ENCODE data around the gene TXNRD2.
A peak's percentile ranks its signal among the peaks of the same experiment; 100 is the strongest.
"Not testable (repeated sequence)": the region's sequence is repeated elsewhere in the genome, so short reads cannot be mapped to it uniquely, and the experiment has no call there.

TXNRD2 gene

DNA sequence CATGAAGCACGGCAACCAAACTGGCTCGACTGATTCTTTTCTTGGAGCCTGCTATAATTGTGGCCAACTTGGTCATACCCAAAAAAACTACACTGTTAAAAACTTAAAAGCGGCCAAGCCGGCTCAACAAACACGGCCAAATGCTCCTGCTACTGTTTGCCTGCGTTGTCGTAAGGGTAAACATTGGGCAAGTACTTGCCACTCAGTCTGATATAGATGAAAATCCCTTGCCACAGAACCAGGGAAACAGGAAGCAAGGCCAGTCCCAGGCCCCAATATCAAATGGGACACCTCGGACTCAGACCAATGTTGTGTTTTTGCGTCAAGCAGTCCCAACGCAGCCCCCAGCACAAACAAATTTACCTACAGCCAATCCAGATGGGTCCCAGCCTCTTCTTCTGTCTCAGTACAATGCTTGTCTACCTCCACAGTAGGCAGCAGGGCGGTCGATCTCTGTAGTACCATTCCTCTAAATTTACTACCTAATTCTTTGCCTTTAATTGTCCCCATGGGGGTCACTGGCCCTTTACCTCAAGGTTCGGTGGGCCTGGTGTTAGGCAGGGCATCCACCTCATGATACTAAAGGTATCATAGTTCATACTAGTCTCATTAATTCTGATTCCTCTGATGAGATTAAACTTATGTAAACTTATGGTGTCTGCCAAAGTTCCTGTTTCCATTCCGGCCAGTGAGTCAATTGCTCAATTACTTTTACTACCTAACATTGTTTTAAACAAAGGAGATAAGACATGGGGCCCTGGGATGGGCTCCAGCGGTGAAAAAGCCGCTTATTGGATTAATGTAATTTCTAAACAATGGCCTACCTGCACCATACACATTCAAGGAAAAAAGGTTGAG lies 3.8 kb downstream of the TXNRD2 start:
- TF ChIP-seq CTCF (IDR thresholded peaks at IDR 0.05; ENCODE audit: borderline replicate concordance, control extremely low read depth, extremely low read depth, insufficient read depth, missing control alignments) = no peak
- no peak for DNase-seq (ENCODE audit: low spot score)
- in situ Hi-C loops (cut with MboI; ENCODE audit: low sequenced_read_pairs, unreplicated experiment) = no loop called here

DNA sequence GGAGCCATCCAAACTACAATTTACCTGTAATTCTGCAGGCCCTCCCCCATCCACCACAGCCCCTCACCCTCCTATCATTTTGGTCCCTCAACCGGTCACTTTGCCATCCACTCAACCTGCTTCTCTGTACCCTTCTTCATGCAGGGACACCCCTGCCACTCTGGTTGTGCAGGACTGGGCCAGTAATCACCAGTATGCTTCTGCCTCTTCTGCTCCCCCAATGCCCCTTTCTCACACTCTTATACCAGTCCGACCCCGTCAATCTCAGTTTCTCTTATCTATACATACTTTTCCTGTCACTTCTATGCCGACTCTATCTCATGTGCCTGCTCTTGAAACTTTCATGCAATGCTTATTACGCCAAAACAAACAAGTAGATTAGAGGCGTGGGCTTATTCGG lies 5.1 kb downstream of the TXNRD2 start:
- in situ Hi-C loops (cut with MboI; ENCODE audit: low sequenced_read_pairs, unreplicated experiment) = no loop called here
- no peak for DNase-seq (ENCODE audit: low spot score)
- no peak for TF ChIP-seq CTCF (IDR thresholded peaks at IDR 0.05; ENCODE audit: borderline replicate concordance, control extremely low read depth, extremely low read depth, insufficient read depth, missing control alignments)

DNA sequence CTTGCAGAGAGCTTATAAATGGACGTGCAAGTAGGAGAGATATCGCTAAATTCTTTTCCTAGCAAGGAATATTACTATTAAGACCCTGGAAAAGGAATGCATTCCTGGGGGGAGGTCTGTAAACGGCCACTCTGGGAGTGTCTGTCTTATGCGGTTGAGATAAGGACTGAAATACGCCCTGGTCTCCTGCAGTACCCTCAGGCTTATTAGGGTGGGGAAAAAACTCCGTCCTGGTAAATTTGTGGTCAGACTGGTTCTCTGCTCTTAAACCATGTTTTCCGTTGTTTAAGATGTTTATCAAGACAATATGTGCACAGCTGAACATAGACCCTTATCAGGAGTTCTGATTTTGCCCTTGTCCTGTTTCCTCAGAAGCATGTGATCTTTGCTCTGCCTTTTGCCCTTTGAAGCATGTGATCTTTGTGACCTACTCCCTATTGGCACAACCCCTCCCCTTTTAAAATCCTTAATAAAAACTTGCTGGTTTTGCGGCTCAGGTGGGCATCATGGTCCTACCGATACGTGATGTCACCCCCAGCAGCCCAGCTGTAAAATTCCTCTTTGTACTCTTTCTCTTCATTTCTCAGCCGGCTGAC lies 6.4 kb downstream of the TXNRD2 start:
- DNase-seq (ENCODE audit: low spot score); in situ Hi-C loops (cut with MboI; ENCODE audit: low sequenced_read_pairs, unreplicated experiment): not testable (repeated sequence)

- DNase-seq (ENCODE audit: low spot score) = peak; percentile 9
- in situ Hi-C loops (cut with MboI; ENCODE audit: low sequenced_read_pairs, unreplicated experiment) = no loop called here
- no peak for TF ChIP-seq CTCF (IDR thresholded peaks at IDR 0.05; ENCODE audit: borderline replicate concordance, control extremely low read depth, extremely low read depth, insufficient read depth, missing control alignments)
These were observed 8.0 kb downstream of the TXNRD2 start for GRCh38 chr22:19933341-19934241.

GRCh38 chr22:19932367-19933206 lies 9.0 kb downstream of the TXNRD2 start:
- in situ Hi-C loops (cut with MboI; ENCODE audit: low sequenced_read_pairs, unreplicated experiment) = no loop called here
- no peak for TF ChIP-seq CTCF (IDR thresholded peaks at IDR 0.05; ENCODE audit: borderline replicate concordance, control extremely low read depth, extremely low read depth, insufficient read depth, missing control alignments)
- peak; percentile 22 for DNase-seq (ENCODE audit: low spot score)

DNA sequence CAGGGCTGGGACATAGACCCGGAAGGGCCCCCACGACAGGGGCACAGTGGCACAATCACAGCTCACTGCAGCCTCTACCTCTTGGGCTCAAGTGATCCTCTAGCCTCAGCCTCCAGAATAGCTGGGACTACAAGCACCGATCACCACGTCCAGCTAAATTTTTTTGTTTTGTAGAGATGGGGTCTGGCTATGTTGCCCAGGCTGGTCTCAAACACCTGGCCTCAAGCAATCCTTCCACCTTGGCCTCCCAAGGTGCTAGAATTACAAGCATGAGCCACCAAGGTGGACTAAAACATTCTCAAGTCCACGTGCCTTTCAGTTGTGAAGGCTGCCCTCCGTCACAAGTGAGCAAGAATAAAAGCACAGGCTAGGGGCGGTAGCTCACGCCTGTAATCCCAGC lies 10.1 kb downstream of the TXNRD2 start:
- no peak for TF ChIP-seq CTCF (IDR thresholded peaks at IDR 0.05; ENCODE audit: borderline replicate concordance, control extremely low read depth, extremely low read depth, insufficient read depth, missing control alignments)
- in situ Hi-C loops (cut with MboI; ENCODE audit: low sequenced_read_pairs, unreplicated experiment) = no loop called here
- DNase-seq (ENCODE audit: low spot score) = no peak
